GM12891 (cell line): ENCODE measurements around the gene TMSB4X.

ENCODE experiments used
- PAX5 ChIP-seq: IDR thresholded peaks from 2 replicates; pipeline ENCODE4 v1.6.1; 2011; ENCODE audit warnings: low read length, moderate library complexity, mild to moderate bottlenecking; ENCODE audit not compliant: insufficient read depth, severe bottlenecking
- POLR2A ChIP-seq: IDR thresholded peaks from 2 replicates; pipeline ENCODE4 v1.6.1; 2011; ENCODE audit warnings: low read depth, low read length, control low read depth
- POLR2AphosphoS5 ChIP-seq: IDR thresholded peaks from 2 replicates; pipeline ENCODE4 v1.6.1; 2011; ENCODE audit warnings: low read depth, low read length, control low read depth
- SPI1 ChIP-seq: IDR thresholded peaks from 2 replicates; pipeline ENCODE4 v1.6.1; 2011; ENCODE audit warnings: low read depth, low read length, control low read depth
- TAF1 ChIP-seq: IDR thresholded peaks from 2 replicates; pipeline ENCODE4 v1.6.1; 2011; ENCODE audit warnings: low read depth, low read length, control low read depth

DNA sequence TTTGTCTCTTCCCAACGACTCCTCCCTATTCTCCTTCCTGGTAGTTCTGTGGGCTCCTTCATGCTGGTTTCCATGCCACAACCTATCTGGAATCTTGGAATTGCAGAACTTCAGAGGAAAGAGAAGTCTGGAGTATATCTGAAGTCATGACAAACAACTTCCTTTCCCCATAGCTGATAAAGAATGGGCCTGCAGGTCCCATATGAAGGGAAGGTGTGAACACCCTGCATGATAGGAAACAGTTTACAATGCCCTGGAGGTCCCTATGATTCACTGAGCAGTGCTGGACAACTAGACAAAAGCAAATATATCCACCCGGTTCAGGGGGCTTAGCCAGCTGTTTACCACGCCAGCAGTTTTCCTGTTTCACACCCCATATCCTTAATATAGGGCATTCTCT is 50.1 kb downstream of the TMSB4X start:
- TF ChIP-seq POLR2AphosphoS5 (no peak), POLR2A (no peak), SPI1 (no peak), PAX5 (no peak), TAF1 (no peak)
